GM19035 (cell line): ENCODE data around the gene CCDC60.

ENCODE experiments used
- ATAC-seq: cut with Tn5 transposase; IDR thresholded peaks from one replicate; pipeline ENCODE4 v1.9.1; 2021; ENCODE audit not compliant: unreplicated experiment

Gene CCDC60

GRCh38 chr12:119334430-119335170 is at the start of gene CCDC60:
CCDC60 (plus strand) TSS chr12:119334729; CDS start chr12:119335177, 448 bp downstream.
- ATAC-seq, result no peak

GRCh38 chr12:119288576-119288975 is 46.0 kb upstream of the CCDC60 start:
- ATAC-seq, result no peak

- ATAC-seq, result no peak
Observed at GRCh38 chr12:119292893-119293630, 41.5 kb upstream of the CCDC60 start.

- ATAC-seq, result no peak
Observed at GRCh38 chr12:119294211-119294610, 40.3 kb upstream of the CCDC60 start.

- no peak for ATAC-seq
Observed at GRCh38 chr12:119296535-119296934, 38.0 kb upstream of the CCDC60 start.

- ATAC-seq, result no peak
Observed at GRCh38 chr12:119299130-119299529, 35.4 kb upstream of the CCDC60 start.

GRCh38 chr12:119301379-119301778 is 33.1 kb upstream of the CCDC60 start:
- no peak for ATAC-seq

- no peak for ATAC-seq
Observed at GRCh38 chr12:119302451-119303080, 32.0 kb upstream of the CCDC60 start.

GRCh38 chr12:119306593-119306992 is 27.9 kb upstream of the CCDC60 start:
- no peak for ATAC-seq

GRCh38 chr12:119307747-119308146 is 26.8 kb upstream of the CCDC60 start:
- no peak for ATAC-seq

GRCh38 chr12:119308708-119309456 is 25.6 kb upstream of the CCDC60 start:
- ATAC-seq, result no peak

GRCh38 chr12:119311878-119312277 is 22.7 kb upstream of the CCDC60 start:
- ATAC-seq, result no peak

GRCh38 chr12:119312904-119313303 is 21.6 kb upstream of the CCDC60 start:
- ATAC-seq, result no peak

- ATAC-seq, result no peak
Observed at GRCh38 chr12:119314290-119314689, 20.2 kb upstream of the CCDC60 start.

GRCh38 chr12:119319638-119320037 is 14.9 kb upstream of the CCDC60 start:
- no peak for ATAC-seq

GRCh38 chr12:119320678-119321077 is 13.9 kb upstream of the CCDC60 start:
- ATAC-seq, result no peak

- no peak for ATAC-seq
Observed at GRCh38 chr12:119322301-119322723, 12.2 kb upstream of the CCDC60 start.

- no peak for ATAC-seq
Observed at GRCh38 chr12:119325813-119326212, 8.7 kb upstream of the CCDC60 start.

- ATAC-seq, result no peak
Observed at GRCh38 chr12:119326341-119326740, 8.2 kb upstream of the CCDC60 start.

- ATAC-seq, result no peak
Observed at GRCh38 chr12:119327471-119327870, 7.1 kb upstream of the CCDC60 start.

GRCh38 chr12:119328111-119328510 is 6.4 kb upstream of the CCDC60 start:
- no peak for ATAC-seq
